OCI-LY3 (cell line): ENCODE data around the gene GLCE.

Experiments
- CTCF ChIP-seq: fragments of 200-600, 300-600 bp; sonication (generic); IDR thresholded peaks from 2 replicates; pipeline ENCODE4 v1.5.1; 2014; ENCODE audit warnings: antibody characterized with exemption, low read length, low read depth
- EZH2phosphoT487 ChIP-seq: fragments of 200-600 bp; shearing (Covaris generic); IDR thresholded peaks from 2 replicates; pipeline ENCODE4 v1.6.1; 2018; ENCODE audit warnings: antibody characterized with exemption, mixed run types, low read depth

- TF ChIP-seq CTCF (no peak), EZH2phosphoT487 (no peak)
These were observed at the start of gene GLCE for GRCh38 chr15:69160141-69160993.
